ENCODE results near the gene GFRA4. TPM values are rescaled to one million over a fixed set of nuclear protein-coding genes. Genes with fewer than 3 reads are reported as not detected.

Gene GFRA4
- total RNA-seq, 1 experiment from 2014 or later, result not detected

DNA sequence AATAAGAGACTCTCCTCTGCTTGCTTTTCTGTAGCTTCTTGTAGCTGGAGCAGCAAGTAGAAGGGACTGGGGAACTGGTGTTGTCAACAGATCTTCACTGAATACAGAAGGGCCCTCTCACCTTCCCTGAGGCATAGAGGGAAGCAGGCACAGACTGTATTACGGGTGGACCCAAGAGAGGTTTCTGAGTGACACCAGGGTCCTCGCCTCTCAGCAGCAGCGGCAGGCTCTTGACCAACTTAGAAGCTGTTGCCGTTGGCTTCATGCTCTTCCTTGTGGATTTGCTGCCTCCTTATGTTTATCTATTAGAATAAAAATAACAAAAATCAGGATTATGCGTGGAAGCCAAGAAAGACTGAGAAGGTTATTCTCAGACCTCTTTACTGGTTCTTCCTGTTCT lies 31.7 kb downstream of the GFRA4 start:
- Mint-ChIP-seq H3K36me3 (ENCODE audit: insufficient read depth in 1 of 3, low read depth in 3 of 3) (peaks cover 0 to 11% (median 7%) of the 10 kb centered on the region in 3 experiments; a peak in 4 of 7 replicates), H3K9me3 (no peaks in the 10 kb centered on the region), H3K4me3 (no peak overlapping the region), H3K4me1 (peaks cover 19 to 21% of the 10 kb centered on the region in 2 experiments), H3K27me3 (ENCODE audit: low read depth) (no peaks in the 10 kb centered on the region), H3K27ac (no peak overlapping the region)
- no peak overlapping the region for H2AK5ac ChIP-seq (ENCODE audit: insufficient read length, low read length)
- no peak overlapping the region for H2BK120ac ChIP-seq (ENCODE audit: low read depth, low read length, poor library complexity, severe bottlenecking)
- no peaks in the 10 kb centered on the region for H4K20me1 ChIP-seq (ENCODE audit: control insufficient read depth, insufficient read depth, insufficient read length)
- DNase-seq, result no peak
- no peak overlapping the region for H3T11ph ChIP-seq (ENCODE audit: low read length)
- no CpG with 5 or more reads among the region's 5 CpGs for WGBS (ENCODE audit: extremely low coverage, insufficient read length, low lambda C conversion rate)
- no peak overlapping the region for H4K91ac ChIP-seq (ENCODE audit: insufficient read length, low read depth, low read length)
- H3K27me3 ChIP-seq (ENCODE audit: insufficient read depth, low read length), result no peaks in the 10 kb centered on the region
- no peak overlapping the region for H3K23ac ChIP-seq (ENCODE audit: insufficient read length, low read depth, low read length)
- TF ChIP-seq, protein P1, sequence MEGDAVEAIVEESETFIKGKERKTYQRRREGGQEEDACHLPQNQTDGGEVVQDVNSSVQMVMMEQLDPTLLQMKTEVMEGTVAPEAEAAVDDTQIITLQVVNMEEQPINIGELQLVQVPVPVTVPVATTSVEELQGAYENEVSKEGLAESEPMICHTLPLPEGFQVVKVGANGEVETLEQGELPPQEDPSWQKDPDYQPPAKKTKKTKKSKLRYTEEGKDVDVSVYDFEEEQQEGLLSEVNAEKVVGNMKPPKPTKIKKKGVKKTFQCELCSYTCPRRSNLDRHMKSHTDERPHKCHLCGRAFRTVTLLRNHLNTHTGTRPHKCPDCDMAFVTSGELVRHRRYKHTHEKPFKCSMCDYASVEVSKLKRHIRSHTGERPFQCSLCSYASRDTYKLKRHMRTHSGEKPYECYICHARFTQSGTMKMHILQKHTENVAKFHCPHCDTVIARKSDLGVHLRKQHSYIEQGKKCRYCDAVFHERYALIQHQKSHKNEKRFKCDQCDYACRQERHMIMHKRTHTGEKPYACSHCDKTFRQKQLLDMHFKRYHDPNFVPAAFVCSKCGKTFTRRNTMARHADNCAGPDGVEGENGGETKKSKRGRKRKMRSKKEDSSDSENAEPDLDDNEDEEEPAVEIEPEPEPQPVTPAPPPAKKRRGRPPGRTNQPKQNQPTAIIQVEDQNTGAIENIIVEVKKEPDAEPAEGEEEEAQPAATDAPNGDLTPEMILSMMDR (conservative IDR thresholded peaks at IDR 0.05), result no peak
- no peak overlapping the region for H2BK5ac ChIP-seq (ENCODE audit: insufficient read length, low read length)
- H4K8ac ChIP-seq (replicated peaks; ENCODE audit: insufficient read length, low read depth, low read length), result no peak overlapping the region
- H3K4ac ChIP-seq (ENCODE audit: low read depth, low read length), result no peak overlapping the region
- H3K14ac ChIP-seq (ENCODE audit: insufficient read depth, low read length), result no peak overlapping the region
- no peak overlapping the region for H4K5ac ChIP-seq (ENCODE audit: insufficient read length, low read depth, low read length)
- H3K79me2 ChIP-seq (ENCODE audit: insufficient read depth, low read length), result no peaks in the 10 kb centered on the region
- H2AFZ ChIP-seq (ENCODE audit: low read length), result no peak overlapping the region
- H2BK20ac ChIP-seq (ENCODE audit: low read depth, low read length, poor library complexity, severe bottlenecking), result no peak overlapping the region
- no peak overlapping the region for H3K27ac ChIP-seq (ENCODE audit: insufficient read length, low read depth, low read length)
- no peak overlapping the region for H2BK12ac ChIP-seq (ENCODE audit: insufficient read length, low read depth, low read length)
- H3K18ac ChIP-seq (ENCODE audit: insufficient read length, low read depth, low read length), result no peak overlapping the region
- no peaks in the 10 kb centered on the region for H3K9me3 ChIP-seq (ENCODE audit: control insufficient read depth, low read depth, low read length)
- H3K56ac ChIP-seq (ENCODE audit: insufficient read length, low read depth, low read length), result no peak overlapping the region
- no peak overlapping the region for H3K4me2 ChIP-seq (ENCODE audit: insufficient read depth, insufficient read length, low read length)
- H3K23me2 ChIP-seq (ENCODE audit: insufficient read length, low read depth, low read length, poor library complexity, severe bottlenecking), result no peaks in the 10 kb centered on the region
- H3K9ac ChIP-seq (ENCODE audit: extremely low read depth, insufficient read length, low read length), result no peak overlapping the region
- H3K79me1 ChIP-seq (ENCODE audit: insufficient read depth, low read depth, low read length, poor library complexity, severe bottlenecking), result no peaks in the 10 kb centered on the region
- H2BK15ac ChIP-seq (ENCODE audit: low read depth, low read length), result no peak overlapping the region
- H3K4me1 ChIP-seq (ENCODE audit: insufficient read depth, low read length), result peaks cover 6% of the 10 kb centered on the region; the same call in 1 of the 2 replicates
